OCI-LY7 (cell line): ENCODE data around the gene PRSS27. TPM values are rescaled to one million over a fixed set of nuclear protein-coding genes. Genes with fewer than 3 reads are reported as not detected.

Experiments
- BruUV-seq: library from RNA; stranded (reverse); fragments of 400-500 nt; replicated peaks from 2 replicates; lab custom pipeline; 2021; lab: Mats Ljungman, UMichigan
- CTCF ChIA-PET: fragments of 300-600 bp; sonication (Branson Sonifier 250); formaldehyde crosslinking; loops from one replicate; lab custom pipeline; 2022; ENCODE audit warnings: antibody characterized with exemption; ENCODE audit not compliant: unreplicated experiment; lab: Charles Lee
- POLR2A ChIA-PET: fragments of 300-600 bp; sonication (Branson Sonifier 250); formaldehyde crosslinking; loops from one replicate; lab custom pipeline; 2022; ENCODE audit warnings: antibody characterized with exemption; lab: Charles Lee
- DNase-seq: peaks from one replicate; pipeline ENCODE4 v3.0.0-alpha.2; 2015; ENCODE audit warnings: low spot score
- H2AFZ ChIP-seq: fragments of 200-600 bp; sonication (generic), shearing (Covaris generic); 2 replicates; pipeline ENCODE4 v1.6.1; 2014; ENCODE audit warnings: mild to moderate bottlenecking, antibody characterized with exemption, low read length, moderate library complexity
- H3K27ac ChIP-seq: fragments of 200-600 bp; sonication (generic); 2 replicates; pipeline ENCODE4 v1.5.1; 2014; ENCODE audit warnings: mixed run types, low read depth, mild to moderate bottlenecking, moderate library complexity, low read length, inconsistent platforms; ENCODE audit not compliant: poor library complexity, severe bottlenecking
- H3K36me3 ChIP-seq: fragments of 200-600 bp; sonication (generic); 2 replicates; pipeline ENCODE4 v1.6.1; 2014; ENCODE audit warnings: mild to moderate bottlenecking, antibody characterized with exemption, low read length, moderate library complexity, mixed read lengths; ENCODE audit not compliant: insufficient read depth
- H3K4me1 ChIP-seq: fragments of 200-600 bp; sonication (generic); 2 replicates; pipeline ENCODE4 v1.5.1; 2014; ENCODE audit warnings: mild to moderate bottlenecking, low read length; ENCODE audit not compliant: insufficient read depth, poor library complexity, severe bottlenecking
- H3K4me2 ChIP-seq: fragments of 200-600 bp; sonication (generic); 2 replicates; pipeline ENCODE4 v1.6.1; 2014; ENCODE audit warnings: mild to moderate bottlenecking, low read length
- H3K4me3 ChIP-seq: fragments of 200-600 bp; sonication (generic); 2 replicates; pipeline ENCODE4 v1.5.1; 2014; ENCODE audit warnings: mild to moderate bottlenecking, low read depth, low read length; ENCODE audit not compliant: poor library complexity, severe bottlenecking
- H3K79me2 ChIP-seq: fragments of 200-600 bp; sonication (generic); 2 replicates; pipeline ENCODE4 v1.6.1; 2016; ENCODE audit warnings: low read depth, mild to moderate bottlenecking, low read length, moderate library complexity, mixed read lengths; ENCODE audit not compliant: insufficient read depth
- H3K9me2 ChIP-seq: fragments of 200-600 bp; sonication (generic); 2 replicates; pipeline ENCODE4 v1.6.1; 2016; ENCODE audit warnings: mild to moderate bottlenecking, low read length, mixed read lengths; ENCODE audit not compliant: insufficient read depth
- H3K9me3 ChIP-seq: fragments of 200-600 bp; sonication (generic); 2 replicates; pipeline ENCODE4 v1.6.1; 2014; ENCODE audit warnings: mild to moderate bottlenecking, mixed run types, low read length, mixed read lengths
- H4K20me1 ChIP-seq: fragments of 200-600 bp; sonication (generic); 2 replicates; pipeline ENCODE4 v1.6.1; 2014; ENCODE audit warnings: mild to moderate bottlenecking, antibody characterized with exemption, low read length, moderate library complexity, mixed read lengths; ENCODE audit not compliant: insufficient read depth
- EZH2phosphoT487 ChIP-seq: fragments of 200-600 bp; sonication (generic); IDR thresholded peaks from 2 replicates; pipeline ENCODE4 v1.6.1; 2018; ENCODE audit warnings: low read depth, borderline replicate concordance, mild to moderate bottlenecking, mixed run types, antibody characterized with exemption, low read length, moderate library complexity, mixed read lengths
- intact Hi-C: fragments of 100-400 bp; cut with micrococcal nuclease; formaldehyde crosslinking; loops from one replicate; pipeline ENCODE4 v1.10.0; 2022; ENCODE audit not compliant: unreplicated experiment
- total RNA-seq, 2 experiments: library from RNA; depleted of rRNA in 1 of 2; stranded (reverse); fragments of >200 nt in 1 of 2; shearing (Covaris generic) in 1 of 2; gene quantifications; 2 replicates each; pipeline ENCODE4 v1.2.3, GENCODE V29; 2014 to 2022
- TF ChIP-seq, protein P1 (sequence below): fragments of 200-600 bp; sonication (generic); conservative IDR thresholded peaks from 2 replicates; pipeline ENCODE4 v1.5.1; 2014; ENCODE audit warnings: mild to moderate bottlenecking, antibody characterized with exemption, low read length, moderate library complexity, mixed read lengths

PRSS27 gene
- total RNA-seq, 2 experiments from 2014 or later, result 2.7 to 7.7 TPM

DNA sequence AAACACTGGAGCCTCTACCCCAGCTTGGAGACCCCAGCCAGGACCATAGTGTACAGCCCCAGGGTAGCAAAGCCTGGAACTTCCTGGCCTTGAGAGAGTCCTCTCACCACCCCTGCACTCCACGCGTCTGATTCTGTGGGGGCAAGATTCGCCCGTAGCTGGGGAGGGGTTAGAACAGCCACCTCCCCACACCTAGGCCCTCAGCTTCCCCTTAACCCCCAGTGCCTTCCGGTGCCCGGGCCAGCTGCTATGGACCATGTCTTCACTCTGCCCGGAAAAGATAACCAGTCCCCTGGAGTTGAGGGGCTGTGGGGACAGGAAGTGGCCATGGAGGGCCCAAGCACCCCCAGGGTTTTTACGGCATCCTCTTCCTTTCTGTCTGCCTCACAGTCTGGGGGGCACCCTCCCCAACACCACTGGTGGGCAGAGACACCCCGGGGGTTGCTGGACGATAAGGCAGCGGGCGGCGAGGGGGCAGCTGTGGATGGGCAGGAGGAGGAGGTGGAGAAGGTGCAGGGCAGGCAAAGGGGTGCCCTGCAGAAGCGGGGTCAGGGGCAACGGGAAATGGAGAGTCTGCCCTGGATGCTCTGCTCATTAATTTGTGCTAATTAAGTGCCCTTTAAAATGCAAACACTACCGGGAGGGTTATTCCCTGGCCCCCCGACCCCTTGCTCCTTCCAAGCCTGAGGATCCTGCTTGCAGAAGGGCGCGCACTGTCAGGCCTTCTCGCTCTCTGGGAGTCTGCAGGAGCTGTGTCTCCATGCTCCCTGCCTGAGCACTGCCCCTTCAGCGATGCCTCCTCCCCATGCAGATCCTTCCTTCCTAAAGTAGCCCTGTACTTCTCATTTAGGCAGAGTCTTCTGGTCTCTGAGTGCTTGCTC lies 2.4 kb downstream of the PRSS27 start:
- ChIA-PET POLR2A (no interaction called here), CTCF (interaction anchor here (0.5 kb wide), 1 partner anchor 1063 kb away, joined by 3 read pairs; no protein-coding TSS in a partner anchor)
- H3K27ac ChIP-seq, result no peak overlapping the region
- BruUV-seq, result no TSS peak
- H4K20me1 ChIP-seq, result no peaks in the 10 kb centered on the region
- DNase-seq, result no peak
- TF ChIP-seq EZH2phosphoT487, result no peak
- TF ChIP-seq, protein P1, sequence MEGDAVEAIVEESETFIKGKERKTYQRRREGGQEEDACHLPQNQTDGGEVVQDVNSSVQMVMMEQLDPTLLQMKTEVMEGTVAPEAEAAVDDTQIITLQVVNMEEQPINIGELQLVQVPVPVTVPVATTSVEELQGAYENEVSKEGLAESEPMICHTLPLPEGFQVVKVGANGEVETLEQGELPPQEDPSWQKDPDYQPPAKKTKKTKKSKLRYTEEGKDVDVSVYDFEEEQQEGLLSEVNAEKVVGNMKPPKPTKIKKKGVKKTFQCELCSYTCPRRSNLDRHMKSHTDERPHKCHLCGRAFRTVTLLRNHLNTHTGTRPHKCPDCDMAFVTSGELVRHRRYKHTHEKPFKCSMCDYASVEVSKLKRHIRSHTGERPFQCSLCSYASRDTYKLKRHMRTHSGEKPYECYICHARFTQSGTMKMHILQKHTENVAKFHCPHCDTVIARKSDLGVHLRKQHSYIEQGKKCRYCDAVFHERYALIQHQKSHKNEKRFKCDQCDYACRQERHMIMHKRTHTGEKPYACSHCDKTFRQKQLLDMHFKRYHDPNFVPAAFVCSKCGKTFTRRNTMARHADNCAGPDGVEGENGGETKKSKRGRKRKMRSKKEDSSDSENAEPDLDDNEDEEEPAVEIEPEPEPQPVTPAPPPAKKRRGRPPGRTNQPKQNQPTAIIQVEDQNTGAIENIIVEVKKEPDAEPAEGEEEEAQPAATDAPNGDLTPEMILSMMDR, result no peak
- H3K9me2 ChIP-seq, result no peaks in the 10 kb centered on the region
- H3K4me3 ChIP-seq, result no peak overlapping the region
- no peak overlapping the region for H3K4me2 ChIP-seq
- H3K79me2 ChIP-seq, result no peaks in the 10 kb centered on the region
- no peaks in the 10 kb centered on the region for H3K9me3 ChIP-seq
- no peak overlapping the region for H2AFZ ChIP-seq
- intact Hi-C loops, result no loop called here
- H3K4me1 ChIP-seq, result peaks cover 6% of the 10 kb centered on the region
- H3K36me3 ChIP-seq, result no peaks in the 10 kb centered on the region

GRCh38 chr16:2716948-2717347 lies 3.1 kb downstream of the PRSS27 start:
- no peak overlapping the region for H3K4me3 ChIP-seq
- no peaks in the 10 kb centered on the region for H3K36me3 ChIP-seq
- H3K4me2 ChIP-seq, result no peak overlapping the region
- H3K27ac ChIP-seq, result no peak overlapping the region
- TF ChIP-seq, protein P1, result no peak
- no peak for TF ChIP-seq EZH2phosphoT487
- H3K9me2 ChIP-seq, result no peaks in the 10 kb centered on the region
- POLR2A ChIA-PET, result no interaction called here
- H3K79me2 ChIP-seq, result no peaks in the 10 kb centered on the region
- intact Hi-C loops, result no loop called here
- H3K9me3 ChIP-seq, result no peaks in the 10 kb centered on the region
- no peak for DNase-seq
- H2AFZ ChIP-seq, result no peak overlapping the region
- H4K20me1 ChIP-seq, result no peaks in the 10 kb centered on the region
- BruUV-seq, result no TSS peak
- CTCF ChIA-PET, result no interaction called here
- peaks cover 5% of the 10 kb centered on the region for H3K4me1 ChIP-seq
